IMR-90 (cell line): Measurements from ENCODE around the gene IARS2. TPM values are rescaled to one million over a fixed set of nuclear protein-coding genes. Genes with fewer than 3 reads are reported as not detected.
"Not testable (repeated sequence)": the region's sequence is repeated elsewhere in the genome, so short reads cannot be mapped to it uniquely, and the experiment has no call there.

ENCODE experiments used
- ATAC-seq: fragments of 200-7000 bp; cut with Tn5 transposase; 2 replicates; pipeline ENCODE4 v1.9.1; 2020; ENCODE audit warnings: low read depth, mild to moderate bottlenecking, moderate library complexity
- BruUV-seq: library from RNA; stranded (reverse); fragments of 400-500 nt; replicated peaks from 2 replicates; lab custom pipeline; 2021; lab: Mats Ljungman, UMichigan
- CTCF ChIA-PET: fragments of 300-600 bp; formaldehyde crosslinking; extraction: SDS; loops from one replicate; lab custom pipeline; 2021; ENCODE audit warnings: antibody characterized with exemption; lab: Yijun Ruan, JAX
- POLR2A ChIA-PET: fragments of 300-600 bp; sonication (Branson Sonifier 250); formaldehyde crosslinking; loops from one replicate; lab custom pipeline; 2022; ENCODE audit warnings: antibody characterized with exemption; ENCODE audit not compliant: unreplicated experiment; lab: Charles Lee
- DNase-seq: peaks from one replicate; pipeline ENCODE4 v3.0.0; 2013
- H2AFZ ChIP-seq: replicated peaks from 2 replicates; pipeline ENCODE3; 2013; ENCODE audit warnings: low read length, mild to moderate bottlenecking; ENCODE audit not compliant: poor library complexity
- H2AK5ac ChIP-seq: 2 replicates; pipeline ENCODE4 v1.6.1; 2013; ENCODE audit warnings: low read depth, low read length, inconsistent platforms
- H2AK9ac ChIP-seq: replicated peaks from 2 replicates; pipeline ENCODE3; 2013; ENCODE audit warnings: mild to moderate bottlenecking, low read depth, low read length, moderate library complexity; ENCODE audit not compliant: poor library complexity
- H2BK120ac ChIP-seq: 2 replicates; pipeline ENCODE4 v1.6.1; 2013; ENCODE audit warnings: low read depth, low read length, inconsistent platforms
- H2BK15ac ChIP-seq: 3 replicates; pipeline ENCODE4 v1.6.1; 2013; ENCODE audit warnings: low read depth, low read length, inconsistent platforms
- H2BK20ac ChIP-seq: 2 replicates; pipeline ENCODE4 v1.6.1; 2013; ENCODE audit warnings: low read depth, mild to moderate bottlenecking, inconsistent platforms, low read length, moderate library complexity
- H2BK5ac ChIP-seq: 2 replicates; pipeline ENCODE4 v1.6.1; 2013; ENCODE audit warnings: mild to moderate bottlenecking, low read depth, low read length, inconsistent platforms; ENCODE audit not compliant: poor library complexity, severe bottlenecking
- H3K14ac ChIP-seq: replicated peaks from 2 replicates; pipeline ENCODE4 v1.6.1; 2013; ENCODE audit warnings: low read depth, low read length, inconsistent platforms
- H3K18ac ChIP-seq: 2 replicates; pipeline ENCODE4 v1.6.1; 2013; ENCODE audit warnings: low read depth, low read length, control low read depth
- H3K23ac ChIP-seq: 2 replicates; pipeline ENCODE4 v1.6.1; 2013; ENCODE audit warnings: low read depth, low read length, inconsistent platforms
- H3K27ac ChIP-seq: 2 replicates; pipeline ENCODE4 v1.5.1; 2013; ENCODE audit warnings: mild to moderate bottlenecking, control low read depth, low read length; ENCODE audit not compliant: insufficient read depth
- H3K27me3 ChIP-seq: 2 replicates; pipeline ENCODE4 v1.6.1; 2013; ENCODE audit warnings: low read length; ENCODE audit not compliant: control insufficient read depth, insufficient read depth
- H3K36me3 ChIP-seq: 2 replicates; pipeline ENCODE4 v1.6.1; 2013; ENCODE audit warnings: low read length, mixed read lengths; ENCODE audit not compliant: control insufficient read depth, insufficient read depth
- H3K4ac ChIP-seq: 2 replicates; pipeline ENCODE4 v1.6.1; 2013; ENCODE audit warnings: low read depth, low read length, inconsistent platforms
- H3K4me1 ChIP-seq: 2 replicates; pipeline ENCODE4 v1.6.1; 2013; ENCODE audit warnings: low read length, mixed read lengths; ENCODE audit not compliant: control insufficient read depth, insufficient read depth
- H3K4me2 ChIP-seq: 2 replicates; pipeline ENCODE4 v1.6.1; 2013; ENCODE audit warnings: low read depth, mild to moderate bottlenecking, control low read depth, low read length, moderate library complexity
- H3K4me3 ChIP-seq: 2 replicates; pipeline ENCODE4 v1.5.1; 2013; ENCODE audit warnings: low read depth, mild to moderate bottlenecking, control low read depth, low read length, moderate library complexity; ENCODE audit not compliant: insufficient read depth
- H3K56ac ChIP-seq: 2 replicates; pipeline ENCODE4 v1.6.1; 2013; ENCODE audit warnings: low read length, inconsistent platforms; ENCODE audit not compliant: insufficient read depth; ENCODE audit errors: extremely low read depth
- H3K79me1 ChIP-seq, 2 experiments: 2 replicates each; pipeline ENCODE4 v1.6.1; 2013; ENCODE audit warnings: low read length in 2 of 2, inconsistent platforms in 1 of 2, low read depth in 1 of 2
- H3K9ac ChIP-seq: 2 replicates; pipeline ENCODE4 v1.6.1; 2013; ENCODE audit warnings: low read depth, low read length, control low read depth
- H3K9me1 ChIP-seq: 2 replicates; pipeline ENCODE4 v1.6.1; 2013; ENCODE audit warnings: low read length, inconsistent platforms; ENCODE audit not compliant: insufficient read depth
- H3K9me3 ChIP-seq: 2 replicates; pipeline ENCODE4 v1.6.1; 2013; ENCODE audit warnings: low read length; ENCODE audit not compliant: control insufficient read depth, insufficient read depth
- H4K20me1 ChIP-seq: 2 replicates; pipeline ENCODE4 v1.6.1; 2013; ENCODE audit warnings: low read length, inconsistent platforms; ENCODE audit not compliant: insufficient read depth
- H4K5ac ChIP-seq: 2 replicates; pipeline ENCODE4 v1.6.1; 2013; ENCODE audit warnings: mild to moderate bottlenecking, low read depth, low read length, control low read depth
- H4K8ac ChIP-seq, 2 experiments: 2 replicates each; pipeline ENCODE4 v1.6.1; 2013; ENCODE audit warnings: low read depth in 2 of 2, low read length in 2 of 2, control low read depth in 1 of 2, inconsistent platforms in 1 of 2
- H4K91ac ChIP-seq: 2 replicates; pipeline ENCODE4 v1.6.1; 2013; ENCODE audit warnings: low read depth, low read length, inconsistent platforms; ENCODE audit not compliant: insufficient read depth
- WGBS, 2 experiments: methylation state at CpG; one replicate each; pipeline versions ENCODE4 v1.1.5 to v1.1.7; 2013; ENCODE audit warnings: missing lambda C conversion rate in 2 of 2; ENCODE audit not compliant: insufficient read length in 1 of 2; ENCODE audit errors: extremely low coverage in 2 of 2; 5-methylcytosine and 5-hydroxymethylcytosine counted together
- dilution Hi-C: fragments of 300-500 bp; cut with HindIII; formaldehyde crosslinking; loops from one replicate; pipeline ENCODE4 v1.14.3; 2018; ENCODE audit warnings: low sequenced_read_pairs; ENCODE audit not compliant: unreplicated experiment
- in situ Hi-C: fragments of 300-500 bp; cut with MboI; formaldehyde crosslinking; loops from 3 replicates; pipeline ENCODE4 v1.14.3; 2019; ENCODE audit warnings: low sequenced_read_pairs, inconsistent platforms, mixed read lengths
- intact Hi-C: fragments of 100-400 bp; cut with micrococcal nuclease; formaldehyde crosslinking; loops from 2 replicates; pipeline ENCODE4 v1.10.0; 2022
- polyA plus RNA-seq, 3 experiments: library from polyadenylated mRNA; depleted of rRNA; stranded (reverse); fragments of >200 nt; gene quantifications; 2 replicates each; pipeline ENCODE4 v1.2.3, GENCODE V29; 2012; ENCODE audit warnings: low replicate concordance in 1 of 3
- total RNA-seq: library from RNA; depleted of rRNA; stranded (reverse); fragments of >200 nt; gene quantifications from 2 replicates; pipeline ENCODE4 v1.2.3, GENCODE V29; 2012

Gene IARS2
- total and polyA plus RNA-seq, 2 of the 4 experiments (the other 2 are of a cell fraction) = 34.8 to 77.4 TPM

- POLR2A ChIA-PET, H3K9me1 ChIP-seq, H3K27me3 ChIP-seq, H2BK5ac ChIP-seq, intact Hi-C loops, in situ Hi-C loops, H3K4me1 ChIP-seq, H4K8ac ChIP-seq, H3K56ac ChIP-seq, H3K18ac ChIP-seq, H2AK5ac ChIP-seq, ATAC-seq, CTCF ChIA-PET, dilution Hi-C loops, H3K4ac ChIP-seq, BruUV-seq, H2AK9ac ChIP-seq, H3K4me2 ChIP-seq, H4K91ac ChIP-seq, H3K14ac ChIP-seq, H3K9ac ChIP-seq, H3K4me3 ChIP-seq, H4K20me1 ChIP-seq, H3K23ac ChIP-seq, H2BK15ac ChIP-seq, H2AFZ ChIP-seq, H4K5ac ChIP-seq, H3K27ac ChIP-seq, H2BK20ac ChIP-seq, DNase-seq, H3K9me3 ChIP-seq, H2BK120ac ChIP-seq, H3K79me1 ChIP-seq: not testable (repeated sequence)
- WGBS, 2 experiments = no CpG with 5 or more reads among the region's 7 CpGs
- H3K36me3 ChIP-seq = peaks cover 19% of the 10 kb centered on the region
Observed at GRCh38 chr1:220158530-220158929, 64.6 kb downstream of the IARS2 start.
